Chondrocyte (in vitro differentiated cells): ENCODE data around the gene MCOLN1. TPM values are rescaled to one million over a fixed set of nuclear protein-coding genes. Genes with fewer than 3 reads are reported as not detected.

Experiments
- DNase-seq: peaks from one replicate; pipeline ENCODE4 v3.0.0; 2021; ENCODE audit warnings: mixed read lengths, low spot score
- H3K27ac Mint-ChIP-seq: one replicate; pipeline ENCODE4 v1.8.0; 2021; ENCODE audit warnings: mild to moderate bottlenecking, moderate library complexity, mixed read lengths; ENCODE audit not compliant: unreplicated experiment
- H3K27me3 Mint-ChIP-seq: 2 replicates; pipeline ENCODE4 v1.8.0; 2021; ENCODE audit warnings: low read depth, mixed read lengths
- H3K36me3 Mint-ChIP-seq: 2 replicates; pipeline ENCODE4 v1.8.0; 2021; ENCODE audit warnings: low read depth, mixed read lengths
- H3K4me1 Mint-ChIP-seq: 2 replicates; pipeline ENCODE4 v1.8.0; 2021; ENCODE audit warnings: low read depth, mild to moderate bottlenecking, mixed read lengths
- H3K4me3 Mint-ChIP-seq: one replicate; pipeline ENCODE4 v1.8.0; 2021; ENCODE audit warnings: mild to moderate bottlenecking, moderate library complexity, mixed read lengths; ENCODE audit not compliant: unreplicated experiment
- H3K9me3 Mint-ChIP-seq: 2 replicates; pipeline ENCODE4 v1.8.0; 2021; ENCODE audit warnings: low read depth, mixed read lengths
- total RNA-seq: library from RNA; stranded (reverse); gene quantifications from 3 replicates; pipeline ENCODE4 v1.2.1, GENCODE V29; 2021
- TF ChIP-seq, protein P1 (sequence below): fragments of 200-600 bp; sonication (generic); IDR thresholded peaks from 2 replicates; pipeline ENCODE4 v1.5.0; 2021; ENCODE audit warnings: antibody characterized with exemption, mild to moderate bottlenecking, moderate library complexity

Gene MCOLN1
- total RNA-seq, 1 donor from 2014 or later: 27.9 TPM

DNA sequence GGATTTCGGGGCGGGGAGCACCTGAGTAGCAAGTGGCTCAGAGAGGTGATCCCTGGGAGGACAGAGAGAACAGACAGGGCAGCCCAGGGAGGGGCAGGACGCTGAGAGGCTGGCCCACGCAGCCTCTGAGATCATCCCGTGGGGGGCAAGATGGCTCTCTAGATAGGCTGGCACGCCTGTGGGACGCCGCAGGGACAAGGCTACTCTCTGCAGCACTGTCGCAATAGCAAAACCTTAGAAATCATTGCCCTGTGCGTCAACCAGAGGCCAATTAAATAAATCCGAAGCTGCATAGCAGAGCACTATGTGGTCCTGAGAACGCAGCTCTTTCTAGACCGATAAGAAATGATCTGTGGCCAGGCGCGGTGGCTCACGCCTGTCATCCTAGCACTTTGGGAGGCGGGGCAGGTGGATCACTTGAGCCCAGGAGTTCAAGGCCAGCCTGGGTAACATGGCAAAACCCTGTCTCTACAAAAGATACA lies 38.7 kb upstream of the MCOLN1 start:
- DNase-seq: no peak
- Mint-ChIP-seq H3K27me3 (no peaks in the 10 kb centered on the region), H3K4me3 (no peak overlapping the region), H3K4me1 (peaks cover 19% of the 10 kb centered on the region), H3K9me3 (no peaks in the 10 kb centered on the region), H3K36me3 (no peaks in the 10 kb centered on the region), H3K27ac (no peak overlapping the region)
- TF ChIP-seq, protein P1, sequence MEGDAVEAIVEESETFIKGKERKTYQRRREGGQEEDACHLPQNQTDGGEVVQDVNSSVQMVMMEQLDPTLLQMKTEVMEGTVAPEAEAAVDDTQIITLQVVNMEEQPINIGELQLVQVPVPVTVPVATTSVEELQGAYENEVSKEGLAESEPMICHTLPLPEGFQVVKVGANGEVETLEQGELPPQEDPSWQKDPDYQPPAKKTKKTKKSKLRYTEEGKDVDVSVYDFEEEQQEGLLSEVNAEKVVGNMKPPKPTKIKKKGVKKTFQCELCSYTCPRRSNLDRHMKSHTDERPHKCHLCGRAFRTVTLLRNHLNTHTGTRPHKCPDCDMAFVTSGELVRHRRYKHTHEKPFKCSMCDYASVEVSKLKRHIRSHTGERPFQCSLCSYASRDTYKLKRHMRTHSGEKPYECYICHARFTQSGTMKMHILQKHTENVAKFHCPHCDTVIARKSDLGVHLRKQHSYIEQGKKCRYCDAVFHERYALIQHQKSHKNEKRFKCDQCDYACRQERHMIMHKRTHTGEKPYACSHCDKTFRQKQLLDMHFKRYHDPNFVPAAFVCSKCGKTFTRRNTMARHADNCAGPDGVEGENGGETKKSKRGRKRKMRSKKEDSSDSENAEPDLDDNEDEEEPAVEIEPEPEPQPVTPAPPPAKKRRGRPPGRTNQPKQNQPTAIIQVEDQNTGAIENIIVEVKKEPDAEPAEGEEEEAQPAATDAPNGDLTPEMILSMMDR: no peak

DNA sequence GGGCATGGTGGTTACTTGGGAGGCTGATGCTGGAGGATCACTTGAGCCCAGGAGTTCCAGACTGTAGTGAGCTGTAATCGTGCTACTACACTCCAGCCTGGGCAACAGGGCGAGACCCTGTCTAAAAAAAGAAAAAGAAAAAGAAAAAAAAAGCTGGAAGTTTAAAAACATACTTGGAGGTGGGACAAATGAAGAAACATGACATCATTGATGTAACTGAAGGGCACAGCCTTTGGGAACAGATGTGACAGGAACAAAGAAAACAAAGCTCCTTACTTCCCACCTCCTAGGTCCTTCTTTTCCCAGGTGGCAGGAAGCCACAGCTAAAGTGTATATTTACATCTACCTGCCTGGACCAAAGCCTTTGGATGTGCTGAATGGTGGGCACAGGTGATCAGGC lies 35.5 kb upstream of the MCOLN1 start:
- TF ChIP-seq, protein P1: no peak
- Mint-ChIP-seq H3K9me3 (no peaks in the 10 kb centered on the region), H3K4me3 (no peak overlapping the region), H3K27ac (no peak overlapping the region), H3K4me1 (peaks cover 13% of the 10 kb centered on the region), H3K27me3 (no peaks in the 10 kb centered on the region), H3K36me3 (no peaks in the 10 kb centered on the region)
- DNase-seq: no peak

GRCh38 chr19:7488736-7489353 lies 33.6 kb upstream of the MCOLN1 start, which contains the start of gene PEX11G:
TSS of gene PEX11G (minus strand) at chr19:7489035. CDS start at chr19:7489010, 25 bp downstream.
- H3K4me1 Mint-ChIP-seq: peaks cover 7% of the 10 kb centered on the region
- TF ChIP-seq, protein P1: no peak
- H3K4me3 Mint-ChIP-seq: peak within 1 kb of the TSS; percentile 62
- peak within 1 kb of the TSS; percentile 51 for H3K27ac Mint-ChIP-seq
- no peaks in the 10 kb centered on the region for H3K9me3 Mint-ChIP-seq
- no peaks in the 10 kb centered on the region for H3K27me3 Mint-ChIP-seq
- no peaks in the 10 kb centered on the region for H3K36me3 Mint-ChIP-seq
- no peak for DNase-seq

DNA sequence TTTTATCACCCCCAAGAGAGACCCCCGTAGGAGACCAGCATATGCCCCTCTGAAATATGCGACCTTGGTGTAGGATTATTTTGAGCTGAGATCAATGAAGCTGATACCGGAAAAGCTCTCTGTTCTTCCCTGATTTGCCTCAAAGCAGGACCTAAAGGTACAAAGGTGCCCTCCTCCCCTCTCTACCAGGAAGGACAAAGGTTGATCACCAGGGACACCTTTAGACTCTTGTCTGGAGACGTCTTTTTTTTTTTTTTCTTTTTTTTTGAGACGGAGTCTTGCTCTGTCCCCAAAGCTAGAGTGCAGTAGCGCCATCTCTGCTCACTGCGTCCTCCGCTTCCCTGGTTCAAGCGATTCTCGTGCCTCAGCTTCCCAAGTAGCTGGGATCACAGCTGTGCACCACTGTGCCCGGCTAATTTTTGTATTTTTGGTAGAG lies 32.8 kb upstream of the MCOLN1 start:
- H3K27me3 Mint-ChIP-seq: no peaks in the 10 kb centered on the region
- H3K4me3 Mint-ChIP-seq: peak overlapping the region; percentile 62
- DNase-seq: no peak
- H3K4me1 Mint-ChIP-seq: peaks cover 13% of the 10 kb centered on the region
- no peaks in the 10 kb centered on the region for H3K9me3 Mint-ChIP-seq
- H3K36me3 Mint-ChIP-seq: no peaks in the 10 kb centered on the region
- H3K27ac Mint-ChIP-seq: peak overlapping the region; percentile 30
- TF ChIP-seq, protein P1: no peak

DNA sequence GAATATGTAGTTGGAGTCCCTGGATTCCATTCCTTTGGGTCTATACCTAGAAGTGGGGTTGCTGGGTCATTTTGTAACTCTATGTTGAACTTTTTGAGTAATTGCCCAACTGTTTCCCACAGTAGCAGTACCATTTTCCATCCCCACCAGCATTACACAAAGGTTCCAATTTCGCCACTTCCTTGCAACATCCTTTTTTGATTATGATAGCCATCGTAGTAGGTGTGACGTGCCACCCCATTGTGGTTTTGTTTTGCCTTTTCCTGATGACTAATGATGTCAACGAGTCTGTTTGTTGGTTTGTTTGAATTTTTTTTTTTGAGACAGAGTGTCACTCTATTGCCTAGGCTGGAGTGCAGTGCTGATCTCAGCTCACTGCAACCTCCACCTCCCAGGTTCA lies 30.3 kb upstream of the MCOLN1 start:
- Mint-ChIP-seq H3K4me1 (peaks cover 14% of the 10 kb centered on the region), H3K27ac (no peak overlapping the region), H3K4me3 (no peak overlapping the region), H3K9me3 (no peaks in the 10 kb centered on the region), H3K36me3 (no peaks in the 10 kb centered on the region), H3K27me3 (peaks cover 2% of the 10 kb centered on the region)
- TF ChIP-seq, protein P1: no peak
- DNase-seq: no peak
